K562 (cell line): Measurements from ENCODE around the gene TBCEL.

ENCODE experiments used
- ARHGAP35 ChIP-seq: fragments of 450-650 bp; IDR thresholded peaks from 2 replicates; pipeline ENCODE4 v1.6.1; 2018; ENCODE audit not compliant: partially characterized antibody
- BCLAF1 ChIP-seq, 2 experiments: fragments of 450-650 bp in 1 of 2; IDR thresholded peaks; 2 replicates each; pipeline ENCODE4 v1.6.1; 2011 to 2017; ENCODE audit warnings: low read depth in 2 of 2, antibody characterized with exemption in 1 of 2, borderline replicate concordance in 1 of 2, low read length in 1 of 2, mild to moderate bottlenecking in 1 of 2, mixed read lengths in 1 of 2; ENCODE audit not compliant: control insufficient read depth in 1 of 2
- EZH2 ChIP-seq: IDR thresholded peaks from 2 replicates; pipeline ENCODE4 v1.6.1; 2012; ENCODE audit warnings: low read depth, mild to moderate bottlenecking, inconsistent platforms, low read length, borderline replicate concordance
- KAT7 ChIP-seq: sonication (generic); formaldehyde crosslinking; IDR thresholded peaks from 2 replicates; pipeline ENCODE4 v1.8.0; 2022; ENCODE audit warnings: missing genetic modification reagents, mild to moderate bottlenecking, borderline replicate concordance
- KDM5B ChIP-seq: fragments of 200-600 bp; sonication (generic); IDR thresholded peaks from 2 replicates; pipeline ENCODE4 v1.6.1; 2012; ENCODE audit warnings: low read depth, mild to moderate bottlenecking, moderate library complexity, low read length, control low read depth, inconsistent platforms; ENCODE audit not compliant: insufficient replicate concordance
- POLR2AphosphoS5 ChIP-seq: IDR thresholded peaks from 2 replicates; pipeline ENCODE4 v1.6.1; 2011; ENCODE audit warnings: mild to moderate bottlenecking, low read depth, low read length, moderate library complexity; ENCODE audit not compliant: control insufficient read depth, insufficient read depth
- ZNF449 ChIP-seq: fragments of 250-450 bp; sonication (Bioruptor Pico); IDR thresholded peaks from 2 replicates; pipeline ENCODE4 v1.8.0; 2022; ENCODE audit warnings: moderate library complexity, mild to moderate bottlenecking, inconsistent platforms

GRCh38 chr11:121117788-121118187 lies 93.9 kb downstream of the TBCEL start:
- TF ChIP-seq BCLAF1 (IDR thresholded peaks at IDR 0.05; ENCODE audit: borderline replicate concordance in 1 of 2, control insufficient read depth in 1 of 2, low read depth in 2 of 2, low read length in 1 of 2): no peak
- TF ChIP-seq KAT7 (CRISPR knock-in tag): no peak
- no peak for TF ChIP-seq ZNF449 (CRISPR knock-in tag)
- no peak for TF ChIP-seq ARHGAP35
- TF ChIP-seq EZH2: no peak
- TF ChIP-seq POLR2AphosphoS5: no peak
- no peak for TF ChIP-seq KDM5B
